Prostate gland (tissue), 2 donors: ENCODE data around the gene KISS1.

Source experiments
- POLR2AphosphoS5 ChIP-seq: sonication (generic); formaldehyde crosslinking; IDR thresholded peaks from one replicate; pipeline ENCODE4 v1.6.1; 2017; ENCODE audit warnings: antibody characterized with exemption
- TF ChIP-seq, protein P1 (sequence below), 4 experiments: fragments of 200-600 bp in 2 of 4; fragments of 450-650 bp in 2 of 4; sonication (generic) in 2 of 4; IDR thresholded peaks; 1 replicate in 3 of 4; 2 replicates in 1 of 4; pipeline ENCODE4 v1.5.1; 2016 to 2019; ENCODE audit warnings: antibody characterized with exemption in 4 of 4, mild to moderate bottlenecking in 2 of 4, moderate library complexity in 2 of 4

DNA sequence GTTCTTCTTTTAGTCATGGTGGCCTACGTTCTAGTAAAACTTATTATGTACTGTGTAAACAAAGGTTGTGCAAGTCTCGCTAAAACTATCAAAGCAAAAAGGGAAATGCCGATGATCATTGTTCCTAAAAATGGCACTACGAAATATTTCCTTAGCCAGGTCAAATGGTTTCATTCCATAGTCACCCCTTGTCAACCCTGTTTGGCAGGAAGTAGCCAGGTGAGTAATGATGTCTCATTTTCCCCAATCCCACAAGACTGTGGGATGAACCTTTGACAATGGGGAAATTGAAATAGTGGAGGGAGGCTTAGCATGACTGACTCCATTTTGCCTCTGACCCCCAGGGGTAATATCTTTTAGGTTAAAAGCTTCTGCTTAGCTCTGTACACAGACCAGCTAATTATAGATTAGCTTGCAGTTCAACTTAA is 24.5 kb downstream of the KISS1 start:
- peak; percentile 68 for TF ChIP-seq POLR2AphosphoS5
- TF ChIP-seq, protein P1, sequence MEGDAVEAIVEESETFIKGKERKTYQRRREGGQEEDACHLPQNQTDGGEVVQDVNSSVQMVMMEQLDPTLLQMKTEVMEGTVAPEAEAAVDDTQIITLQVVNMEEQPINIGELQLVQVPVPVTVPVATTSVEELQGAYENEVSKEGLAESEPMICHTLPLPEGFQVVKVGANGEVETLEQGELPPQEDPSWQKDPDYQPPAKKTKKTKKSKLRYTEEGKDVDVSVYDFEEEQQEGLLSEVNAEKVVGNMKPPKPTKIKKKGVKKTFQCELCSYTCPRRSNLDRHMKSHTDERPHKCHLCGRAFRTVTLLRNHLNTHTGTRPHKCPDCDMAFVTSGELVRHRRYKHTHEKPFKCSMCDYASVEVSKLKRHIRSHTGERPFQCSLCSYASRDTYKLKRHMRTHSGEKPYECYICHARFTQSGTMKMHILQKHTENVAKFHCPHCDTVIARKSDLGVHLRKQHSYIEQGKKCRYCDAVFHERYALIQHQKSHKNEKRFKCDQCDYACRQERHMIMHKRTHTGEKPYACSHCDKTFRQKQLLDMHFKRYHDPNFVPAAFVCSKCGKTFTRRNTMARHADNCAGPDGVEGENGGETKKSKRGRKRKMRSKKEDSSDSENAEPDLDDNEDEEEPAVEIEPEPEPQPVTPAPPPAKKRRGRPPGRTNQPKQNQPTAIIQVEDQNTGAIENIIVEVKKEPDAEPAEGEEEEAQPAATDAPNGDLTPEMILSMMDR (IDR thresholded peaks at IDR 0.05) = peak in 1 of 4 experiments; percentile 4
